HG02970 (cell line): Measurements from ENCODE around the gene OR5K1.

Source experiments
- ATAC-seq: cut with Tn5 transposase; IDR thresholded peaks from one replicate; pipeline ENCODE4 v1.9.1; 2021; ENCODE audit warnings: mild to moderate bottlenecking, moderate library complexity, moderate number of reproducible peaks; ENCODE audit not compliant: unreplicated experiment, low FRiP score

Gene OR5K1

GRCh38 chr3:98462901-98463300, at the start of gene OR5K1:
Gene OR5K1 (plus strand): TSS chr3:98463201. CDS start chr3:98469577, 6,376 bp downstream.
- no peak for ATAC-seq

DNA sequence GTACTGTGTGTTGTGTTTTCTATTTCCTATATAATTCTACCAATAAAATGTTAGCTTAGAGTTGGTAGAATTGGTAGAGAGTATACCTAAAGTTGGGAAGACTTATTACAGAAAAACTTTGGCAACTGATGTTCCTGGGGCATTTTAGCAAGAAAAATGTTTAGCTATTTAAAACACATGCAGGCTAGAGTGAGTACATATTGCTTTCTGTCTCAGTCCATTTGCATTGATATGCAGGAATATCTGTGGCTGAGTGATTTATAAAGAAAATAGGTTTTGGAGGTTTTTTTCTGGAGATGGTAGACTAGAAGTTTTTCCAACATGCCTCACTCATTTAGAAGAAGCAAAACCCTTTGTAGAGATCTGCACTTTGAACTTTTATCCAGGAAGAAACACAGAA, 30.4 kb upstream of the OR5K1 start:
- ATAC-seq, result no peak

DNA sequence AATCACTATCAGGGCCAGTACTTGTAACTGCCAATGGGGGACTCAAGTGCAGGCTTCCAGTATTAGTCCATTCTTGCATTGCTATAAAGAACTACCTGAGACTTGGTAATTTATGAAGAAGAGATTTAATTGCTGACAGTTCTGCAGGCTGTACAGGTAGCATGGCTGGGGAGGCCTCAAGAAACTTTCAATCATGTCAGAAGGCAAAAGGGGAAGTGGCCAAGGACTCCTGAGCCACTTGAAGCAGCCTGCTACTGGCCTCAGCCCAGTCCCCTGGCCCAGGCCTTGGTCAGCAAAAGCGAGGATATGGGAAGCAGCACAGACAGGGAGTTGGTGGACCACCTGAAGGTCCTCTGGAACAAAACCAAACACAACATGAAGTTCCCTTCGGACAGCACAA, 29.2 kb upstream of the OR5K1 start:
- ATAC-seq, result no peak

DNA sequence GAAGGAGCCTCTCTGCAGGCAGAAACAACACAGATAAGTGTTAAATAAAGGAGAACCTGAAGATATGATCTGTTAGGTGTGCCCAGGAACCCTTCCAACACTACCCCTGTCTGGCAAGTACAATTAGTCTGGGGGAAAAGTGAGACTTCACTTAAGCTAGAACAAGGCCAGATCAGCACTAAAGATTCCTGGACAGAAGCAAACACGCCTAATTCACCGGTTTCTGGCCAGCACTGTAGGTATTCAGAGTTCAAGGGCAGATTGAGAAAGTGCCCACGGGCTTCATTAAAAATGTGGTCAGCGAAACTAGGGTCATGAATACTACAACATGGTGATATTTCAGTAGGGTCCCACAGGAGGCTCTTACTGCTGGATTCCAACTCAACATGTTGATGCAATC, 28.6 kb upstream of the OR5K1 start:
- ATAC-seq, result no peak

DNA sequence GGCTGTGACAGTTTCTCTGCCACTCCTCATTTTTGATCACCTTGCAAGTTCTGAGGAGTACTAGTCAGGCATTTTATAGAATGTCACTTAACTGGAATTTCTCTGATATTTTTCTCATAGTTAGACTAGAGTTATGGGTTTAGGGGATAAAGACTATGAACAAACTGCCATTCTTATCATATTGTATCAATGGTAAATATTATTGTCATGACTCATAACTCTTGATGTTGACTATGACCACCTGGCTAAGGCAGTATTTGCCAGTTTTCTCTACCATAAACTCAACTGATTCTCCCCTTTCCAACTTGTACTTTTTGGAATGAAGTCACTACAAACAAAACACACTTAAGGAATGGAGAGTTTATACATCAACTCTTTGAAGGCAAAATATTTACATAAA, 22.7 kb upstream of the OR5K1 start:
- no peak for ATAC-seq

GRCh38 chr3:98445949-98446406, 17.0 kb upstream of the OR5K1 start:
- no peak for ATAC-seq

DNA sequence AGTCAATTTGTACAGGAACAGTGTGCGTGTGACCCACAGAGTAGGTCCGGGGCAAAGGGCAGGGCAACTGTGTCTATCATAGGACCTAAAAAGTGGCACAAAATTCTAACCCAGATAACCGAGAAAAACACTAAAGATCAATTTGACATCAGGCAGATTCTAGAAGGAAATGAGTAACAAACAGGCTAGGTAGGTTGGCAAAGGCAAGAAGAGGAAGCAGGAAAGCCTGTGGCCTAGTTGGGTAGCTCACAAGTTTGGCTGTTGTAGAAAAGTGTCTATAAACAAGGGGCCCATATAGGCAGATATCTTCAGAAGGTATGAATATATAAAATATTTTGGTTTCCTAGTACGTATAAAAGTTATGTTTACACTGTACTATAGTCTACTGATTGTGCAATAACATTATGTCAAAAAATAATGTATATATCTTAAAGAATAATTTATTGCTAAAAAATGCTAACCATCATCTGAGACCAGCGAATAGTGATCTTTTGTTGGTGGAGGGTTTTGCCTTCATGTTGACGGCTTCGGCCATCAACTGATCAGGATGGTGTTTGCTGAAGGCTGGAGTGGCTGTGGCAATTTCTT, 13.3 kb upstream of the OR5K1 start:
- ATAC-seq, result no peak

DNA sequence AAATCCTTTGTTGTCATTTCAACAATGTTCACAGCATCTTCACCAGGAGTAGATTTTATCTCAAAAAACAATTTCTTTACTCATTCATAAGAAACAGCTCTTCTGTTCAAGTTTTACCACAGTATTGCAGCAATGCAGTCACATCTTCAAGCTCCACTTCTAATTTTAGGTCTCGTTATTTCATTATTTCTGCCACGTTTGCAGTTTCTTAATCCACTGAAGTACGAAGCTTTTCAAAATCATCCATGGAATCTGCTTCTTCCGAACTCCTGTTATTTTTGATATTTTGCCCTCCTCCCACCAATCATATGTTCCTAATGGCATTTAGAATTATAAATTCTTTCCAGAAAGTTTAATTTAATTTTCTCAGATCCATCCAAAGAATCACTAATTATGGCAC, 12.6 kb upstream of the OR5K1 start:
- ATAC-seq, result no peak

DNA sequence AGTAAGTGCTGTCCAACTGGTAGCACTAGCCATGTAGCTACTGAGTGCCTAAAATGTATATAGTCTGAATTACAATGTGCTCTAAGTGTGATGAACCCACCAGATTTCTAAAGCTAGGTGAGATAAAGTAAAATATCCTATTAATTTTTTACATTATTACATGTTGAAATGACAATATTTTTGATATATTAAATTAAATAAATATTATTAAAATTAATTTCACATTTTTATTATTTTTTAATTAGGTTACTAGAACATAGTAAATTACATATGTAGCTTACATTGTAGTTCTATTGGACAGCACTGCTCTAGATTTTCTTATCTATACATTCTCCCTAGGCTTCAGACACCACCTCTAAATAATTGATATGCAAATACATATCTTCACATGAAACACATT, 9.2 kb upstream of the OR5K1 start:
- no peak for ATAC-seq

GRCh38 chr3:98454929-98455328, 8.1 kb upstream of the OR5K1 start:
- no peak for ATAC-seq

DNA sequence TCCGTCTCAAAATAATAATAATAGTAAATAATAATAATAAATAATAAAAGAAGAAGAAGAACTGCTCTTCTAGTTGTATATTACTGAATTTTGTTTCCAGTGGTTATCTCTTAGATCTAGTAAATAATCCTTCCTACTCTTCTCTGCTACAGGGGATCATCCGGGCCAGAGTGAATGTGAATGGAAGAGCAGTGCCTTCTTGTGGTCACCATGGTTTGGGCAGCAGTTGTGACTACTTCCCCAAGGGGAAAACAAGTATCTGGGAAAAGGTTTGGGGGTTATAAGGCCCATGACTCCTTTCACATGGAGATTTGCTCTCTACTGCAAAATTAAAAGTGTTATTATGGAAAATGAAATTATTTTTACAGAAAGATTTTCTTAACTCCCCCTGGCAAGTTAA, 5.5 kb upstream of the OR5K1 start:
- ATAC-seq, result no peak

- no peak for ATAC-seq
Measured at GRCh38 chr3:98460220-98460619, 2.8 kb upstream of the OR5K1 start.

- ATAC-seq, result no peak
Measured at GRCh38 chr3:98482717-98483482, 19.9 kb downstream of the OR5K1 start.

DNA sequence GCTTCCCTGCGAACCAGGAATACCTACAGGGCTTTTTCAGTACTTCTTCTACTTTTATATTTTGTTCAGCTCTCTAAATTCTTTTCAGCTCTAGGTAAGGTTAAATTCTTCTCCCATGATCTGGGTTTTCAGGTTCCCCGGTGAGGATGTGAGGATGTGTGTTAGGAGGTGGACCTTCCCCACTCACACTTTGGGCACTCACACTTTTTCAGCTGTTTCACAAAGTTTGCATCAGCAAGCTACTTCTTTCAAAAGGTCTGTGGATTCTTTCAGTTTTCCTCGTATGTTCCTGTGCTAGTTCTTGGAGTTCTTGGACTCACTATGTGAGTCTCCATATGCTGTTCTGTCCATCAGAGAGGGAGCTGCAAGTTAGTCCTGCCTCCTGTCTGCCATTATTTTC, 20.6 kb downstream of the OR5K1 start:
- ATAC-seq, result no peak

DNA sequence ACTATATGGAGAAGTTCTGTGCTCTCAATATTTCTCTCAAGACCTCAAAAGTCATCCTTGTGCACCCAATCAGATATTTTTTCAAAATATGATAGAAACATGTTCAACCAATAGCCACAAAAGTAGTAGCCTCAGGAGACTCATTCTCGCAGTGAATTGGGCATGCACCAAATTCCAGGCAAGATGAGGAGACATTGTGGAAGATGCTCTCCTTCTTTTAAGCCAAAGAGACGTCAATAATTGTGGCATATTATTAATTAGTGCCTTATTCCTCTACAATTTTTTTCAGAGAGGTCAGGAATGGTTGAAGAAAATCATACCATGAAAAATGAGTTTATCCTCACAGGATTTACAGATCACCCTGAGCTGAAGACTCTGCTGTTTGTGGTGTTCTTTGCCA, 34.4 kb downstream of the OR5K1 start, which contains the start of gene OR5K2:
Gene OR5K2 (plus strand): TSS at position 301 of the 400 bp plus-strand sequence. CDS start 0 bp downstream, at position 301.
- no peak for ATAC-seq

GRCh38 chr3:98500019-98500418, 37.0 kb downstream of the OR5K1 start:
- ATAC-seq, result no peak

DNA sequence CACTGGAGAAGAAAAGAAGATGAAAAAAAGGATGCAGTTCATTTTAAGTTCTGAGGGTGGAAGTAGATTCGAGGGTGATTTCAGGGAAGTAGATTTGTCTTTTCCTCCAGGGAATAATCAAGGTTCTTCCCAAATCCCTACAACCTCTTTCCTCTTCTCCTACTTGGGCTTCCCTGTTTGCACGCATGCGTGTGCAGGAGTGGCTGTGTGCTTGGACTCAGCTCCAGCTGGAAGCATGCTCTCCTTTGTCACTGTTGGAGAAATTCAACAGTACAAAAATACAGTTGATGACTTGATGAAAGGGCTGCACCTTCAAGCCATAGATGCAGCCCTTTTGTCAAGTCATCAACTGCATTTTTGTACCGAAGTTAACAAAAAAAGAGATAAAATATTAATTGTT, 38.3 kb downstream of the OR5K1 start:
- ATAC-seq, result no peak

- ATAC-seq, result no peak
Measured at GRCh38 chr3:98501863-98502576, 39.0 kb downstream of the OR5K1 start.

- no peak for ATAC-seq
Measured at GRCh38 chr3:98504539-98504938, 41.5 kb downstream of the OR5K1 start.

- no peak for ATAC-seq
Measured at GRCh38 chr3:98508582-98508981, 45.6 kb downstream of the OR5K1 start.

DNA sequence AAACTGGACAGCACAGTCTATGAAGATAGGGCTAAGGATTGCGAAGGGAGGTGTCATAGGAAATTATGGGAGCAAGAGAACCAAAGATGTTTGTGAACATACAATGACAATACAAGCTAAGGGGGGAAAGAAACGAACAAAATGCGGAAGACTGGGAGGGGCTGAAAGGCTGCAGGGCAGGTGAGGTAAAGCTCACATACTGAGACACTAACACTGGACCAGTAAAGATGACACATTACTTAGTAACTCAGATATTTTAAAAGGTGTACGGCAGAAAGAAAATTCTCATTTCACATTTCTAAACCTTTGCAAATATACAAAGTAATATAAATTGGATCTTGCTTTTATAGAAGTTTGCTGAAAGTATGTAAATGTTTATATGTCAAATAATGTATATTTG, 49.6 kb downstream of the OR5K1 start:
- ATAC-seq, result no peak
